Keratinocyte (primary cell): Measurements from ENCODE around the gene PLEK.

Experiments
- EZH2 ChIP-seq: IDR thresholded peaks from one replicate; pipeline ENCODE4 v1.6.1; 2012; ENCODE audit warnings: inconsistent platforms, mild to moderate bottlenecking, low read length, moderate library complexity
- TF ChIP-seq, protein P1 (sequence below), 3 experiments: IDR thresholded peaks in 1 of 3; conservative IDR thresholded peaks in 1 of 3; optimal IDR thresholded peaks in 1 of 3; 2 replicates in 2 of 3; 3 replicates in 1 of 3; pipeline versions ENCODE3 to v1.5.1; 2011; ENCODE audit warnings: low read length in 3 of 3, mild to moderate bottlenecking in 3 of 3, moderate library complexity in 2 of 3, control low read depth in 1 of 3, inconsistent platforms in 1 of 3; ENCODE audit not compliant: insufficient read depth in 2 of 3; ENCODE audit errors: extremely low read depth in 1 of 3

- no peak for TF ChIP-seq EZH2
- TF ChIP-seq, protein P1, sequence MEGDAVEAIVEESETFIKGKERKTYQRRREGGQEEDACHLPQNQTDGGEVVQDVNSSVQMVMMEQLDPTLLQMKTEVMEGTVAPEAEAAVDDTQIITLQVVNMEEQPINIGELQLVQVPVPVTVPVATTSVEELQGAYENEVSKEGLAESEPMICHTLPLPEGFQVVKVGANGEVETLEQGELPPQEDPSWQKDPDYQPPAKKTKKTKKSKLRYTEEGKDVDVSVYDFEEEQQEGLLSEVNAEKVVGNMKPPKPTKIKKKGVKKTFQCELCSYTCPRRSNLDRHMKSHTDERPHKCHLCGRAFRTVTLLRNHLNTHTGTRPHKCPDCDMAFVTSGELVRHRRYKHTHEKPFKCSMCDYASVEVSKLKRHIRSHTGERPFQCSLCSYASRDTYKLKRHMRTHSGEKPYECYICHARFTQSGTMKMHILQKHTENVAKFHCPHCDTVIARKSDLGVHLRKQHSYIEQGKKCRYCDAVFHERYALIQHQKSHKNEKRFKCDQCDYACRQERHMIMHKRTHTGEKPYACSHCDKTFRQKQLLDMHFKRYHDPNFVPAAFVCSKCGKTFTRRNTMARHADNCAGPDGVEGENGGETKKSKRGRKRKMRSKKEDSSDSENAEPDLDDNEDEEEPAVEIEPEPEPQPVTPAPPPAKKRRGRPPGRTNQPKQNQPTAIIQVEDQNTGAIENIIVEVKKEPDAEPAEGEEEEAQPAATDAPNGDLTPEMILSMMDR (optimal IDR thresholded peaks at IDR 0.05 in 1 of 3, IDR thresholded peaks at IDR 0.05 in 1 of 3, conservative IDR thresholded peaks at IDR 0.05 in 1 of 3; ENCODE audit: extremely low read depth in 1 of 3, insufficient read depth in 2 of 3, low read length in 3 of 3), result no peak
Measured at GRCh38 chr2:68316111-68316510, 49.0 kb upstream of the PLEK start.
